GM23338 (cell line): ENCODE measurements around the gene MARCHF5. TPM values are rescaled to one million over a fixed set of nuclear protein-coding genes. Genes with fewer than 3 reads are reported as not detected.
"Not testable (repeated sequence)": the region's sequence is repeated elsewhere in the genome, so short reads cannot be mapped to it uniquely, and the experiment has no call there.

ENCODE experiments used
- ATAC-seq: fragments of 200-7000 bp; cut with Tn5 transposase; 3 replicates; pipeline ENCODE4 v1.9.1; 2020
- DNase-seq: peaks from one replicate; pipeline ENCODE4 v3.0.0-alpha.2; 2015; ENCODE audit warnings: low spot score
- H2AFZ ChIP-seq: fragments of 200-600 bp; sonication (generic); 2 replicates; pipeline ENCODE4 v1.8.0; 2016; ENCODE audit warnings: antibody characterized with exemption, mild to moderate bottlenecking, moderate library complexity
- H3F3A ChIP-seq: fragments of 200-600 bp; sonication (generic); replicated peaks from 2 replicates; pipeline ENCODE4 v1.8.0; 2017; ENCODE audit warnings: antibody characterized with exemption, mixed run types, low read depth
- H3K27ac ChIP-seq: fragments of 200-600 bp; sonication (generic); 2 replicates; pipeline ENCODE4 v1.6.1; 2016; ENCODE audit warnings: low read depth
- H3K27me3 ChIP-seq: fragments of 200-600 bp; sonication (generic); 2 replicates; pipeline ENCODE4 v1.8.0; 2016; ENCODE audit warnings: mild to moderate bottlenecking, mixed run types, moderate library complexity; ENCODE audit not compliant: insufficient read depth
- H3K36me3 ChIP-seq: fragments of 200-600 bp; sonication (generic); 2 replicates; pipeline ENCODE4 v1.8.0; 2016; ENCODE audit warnings: mild to moderate bottlenecking; ENCODE audit not compliant: insufficient read depth
- H3K4me1 ChIP-seq: fragments of 200-600 bp; sonication (generic); 2 replicates; pipeline ENCODE4 v1.8.0; 2016; ENCODE audit warnings: mild to moderate bottlenecking, moderate library complexity; ENCODE audit not compliant: insufficient read depth
- H3K4me2 ChIP-seq: fragments of 200-600 bp; sonication (generic); 2 replicates; pipeline ENCODE4 v1.7.1; 2017; ENCODE audit warnings: mixed run types
- H3K4me3 ChIP-seq: fragments of 200-600 bp; sonication (generic); 2 replicates; pipeline ENCODE4 v1.6.1; 2016; ENCODE audit warnings: mixed run types
- H3K79me2 ChIP-seq: fragments of 200-600 bp; sonication (generic); replicated peaks from 2 replicates; pipeline ENCODE4 v1.8.0; 2017; ENCODE audit warnings: mild to moderate bottlenecking; ENCODE audit not compliant: insufficient read depth
- H3K9me2 ChIP-seq: fragments of 200-600 bp; sonication (generic); 2 replicates; pipeline ENCODE4 v1.8.0; 2017; ENCODE audit not compliant: insufficient read depth
- H4K20me1 ChIP-seq: fragments of 200-600 bp; sonication (generic); replicated peaks from 2 replicates; pipeline ENCODE4 v1.8.0; 2017; ENCODE audit warnings: mild to moderate bottlenecking; ENCODE audit not compliant: insufficient read depth
- H3K27ac Mint-ChIP-seq: 2 replicates; pipeline ENCODE4 v1.8.0; 2020; ENCODE audit warnings: inconsistent platforms, mild to moderate bottlenecking, moderate library complexity, mixed read lengths
- H3K27me3 Mint-ChIP-seq: 3 replicates; pipeline ENCODE4 v1.8.0; 2022; ENCODE audit warnings: low read depth, mild to moderate bottlenecking, moderate library complexity, mixed read lengths, inconsistent platforms; ENCODE audit not compliant: insufficient read depth, poor library complexity
- H3K36me3 Mint-ChIP-seq: 3 replicates; pipeline ENCODE4 v1.8.0; 2021; ENCODE audit warnings: low read depth, mild to moderate bottlenecking, inconsistent platforms, moderate library complexity, mixed read lengths
- H3K4me1 Mint-ChIP-seq: 3 replicates; pipeline ENCODE4 v1.8.0; 2020; ENCODE audit warnings: mild to moderate bottlenecking, inconsistent platforms, mixed read lengths
- H3K4me3 Mint-ChIP-seq: 3 replicates; pipeline ENCODE4 v1.8.0; 2021; ENCODE audit warnings: moderate library complexity, mild to moderate bottlenecking, inconsistent platforms, mixed read lengths
- H3K9me3 Mint-ChIP-seq: 3 replicates; pipeline ENCODE4 v1.8.0; 2020; ENCODE audit warnings: moderate library complexity, mild to moderate bottlenecking, inconsistent platforms, mixed read lengths
- polyA plus RNA-seq: library from polyadenylated mRNA; unstranded; fragments of >200 nt; fragmentation: Nextera tagmentation; extraction: Ambion mirVana; gene quantifications from 2 replicates; pipeline ENCODE4 v1.2.1, GENCODE V29; 2016
- small RNA-seq: library from RNA; depleted of rRNA; stranded (forward); fragments of <200 nt; gene quantifications from one replicate; pipeline ENCODE3, GENCODE V24; 2014; ENCODE audit warnings: low replicate concordance
- total RNA-seq: library from RNA; depleted of rRNA; stranded (reverse); fragments of >200 nt; shearing (Covaris generic); gene quantifications from 2 replicates; pipeline ENCODE4 v1.2.3, GENCODE V29; 2014; rRNA removed

MARCHF5 gene
- total and polyA plus RNA-seq, 2 experiments from 2014 or later = 12.9 to 14.2 TPM

- H3K27me3 ChIP-seq, H3K9me2 ChIP-seq, H3K36me3 Mint-ChIP-seq, H4K20me1 ChIP-seq, H3K36me3 ChIP-seq, H3K27me3 Mint-ChIP-seq, H3K4me2 ChIP-seq, DNase-seq, H3K9me3 Mint-ChIP-seq, H3F3A ChIP-seq, H3K4me3 ChIP-seq, H3K27ac ChIP-seq, ATAC-seq, H3K4me3 Mint-ChIP-seq, H3K79me2 ChIP-seq, H3K4me1 ChIP-seq, H3K27ac Mint-ChIP-seq: not testable (repeated sequence)
- H3K4me1 Mint-ChIP-seq = peaks cover 17% of the 10 kb centered on the region
- H2AFZ ChIP-seq = peak overlapping the region; percentile 56; the same call in 1 of the 2 replicates
These were observed 111.3 kb downstream of the MARCHF5 start for GRCh38 chr10:92402234-92402633.

Small RNA genes within 50 kb of the gene (small RNA-seq; reads per million reads assigned to genes)
- gene RF00019 (not detected), gene RNY3P12 (not detected)

Other genes starting within 250 kb of the MARCHF5 start
- gene CPEB3, start 89 bp upstream of the MARCHF5 start, total RNA-seq = 1.6 and 1.9 TPM in 2 replicates
- gene CPEB3, start 89 bp upstream of the MARCHF5 start, polyA plus RNA-seq = 0.74 and 0.82 TPM in 2 replicates